Keratinocyte (primary cell): ENCODE results near the gene RPL32.

Experiments used
- EZH2 ChIP-seq: IDR thresholded peaks from one replicate; pipeline ENCODE4 v1.6.1; 2012; ENCODE audit warnings: inconsistent platforms, mild to moderate bottlenecking, low read length, moderate library complexity
- TF ChIP-seq, protein P1 (sequence below), 3 experiments: IDR thresholded peaks in 1 of 3; conservative IDR thresholded peaks in 1 of 3; optimal IDR thresholded peaks in 1 of 3; 2 replicates in 2 of 3; 3 replicates in 1 of 3; pipeline versions ENCODE3 to v1.5.1; 2011; ENCODE audit warnings: low read length in 3 of 3, mild to moderate bottlenecking in 3 of 3, moderate library complexity in 2 of 3, control low read depth in 1 of 3, inconsistent platforms in 1 of 3; ENCODE audit not compliant: insufficient read depth in 2 of 3; ENCODE audit errors: extremely low read depth in 1 of 3

DNA sequence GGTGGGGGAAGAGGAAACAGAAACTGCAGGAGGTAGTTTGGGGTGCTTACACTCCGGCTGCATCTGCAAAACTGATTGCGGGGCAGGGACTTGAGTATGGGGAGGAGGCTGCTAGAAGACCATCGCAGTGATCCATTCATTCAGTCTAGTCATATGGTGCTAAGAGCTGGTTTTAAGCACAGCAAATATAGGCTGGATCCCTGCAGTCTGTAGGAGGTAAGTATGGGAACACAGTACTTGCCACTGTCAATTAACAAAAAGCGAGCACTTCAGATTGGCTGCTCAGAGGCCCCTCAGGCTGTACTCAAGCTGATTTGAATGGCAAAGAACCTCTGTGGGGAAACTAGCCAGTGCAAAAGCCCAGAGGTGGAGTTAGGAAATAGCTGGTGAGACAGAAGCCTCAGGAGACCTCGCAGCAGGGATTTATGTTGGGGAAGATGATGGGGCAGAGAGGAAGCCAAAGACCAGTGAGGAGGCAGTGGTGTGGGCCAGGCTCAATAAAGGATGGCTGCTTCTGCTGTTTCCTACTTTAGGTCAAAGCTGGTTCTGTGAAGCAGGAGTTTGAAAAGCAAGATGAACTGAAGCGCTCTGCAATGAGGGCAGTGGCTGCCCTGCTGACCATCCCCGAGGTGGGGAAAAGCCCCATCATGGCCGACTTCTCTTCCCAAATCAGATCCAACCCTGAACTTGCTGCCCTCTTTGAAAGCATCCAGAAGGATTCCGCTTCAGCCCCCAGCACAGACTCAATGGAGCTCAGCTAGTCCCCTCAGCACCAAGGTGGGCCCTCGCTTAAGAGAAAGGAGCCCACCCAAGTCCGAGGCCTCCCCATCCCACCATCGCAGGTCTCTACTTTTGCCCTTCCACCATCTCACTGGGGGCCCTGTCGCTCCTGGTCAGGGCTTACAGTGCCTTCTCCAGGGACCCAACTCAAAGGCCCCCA, 7.9 kb downstream of the RPL32 start:
- TF ChIP-seq, protein P1, sequence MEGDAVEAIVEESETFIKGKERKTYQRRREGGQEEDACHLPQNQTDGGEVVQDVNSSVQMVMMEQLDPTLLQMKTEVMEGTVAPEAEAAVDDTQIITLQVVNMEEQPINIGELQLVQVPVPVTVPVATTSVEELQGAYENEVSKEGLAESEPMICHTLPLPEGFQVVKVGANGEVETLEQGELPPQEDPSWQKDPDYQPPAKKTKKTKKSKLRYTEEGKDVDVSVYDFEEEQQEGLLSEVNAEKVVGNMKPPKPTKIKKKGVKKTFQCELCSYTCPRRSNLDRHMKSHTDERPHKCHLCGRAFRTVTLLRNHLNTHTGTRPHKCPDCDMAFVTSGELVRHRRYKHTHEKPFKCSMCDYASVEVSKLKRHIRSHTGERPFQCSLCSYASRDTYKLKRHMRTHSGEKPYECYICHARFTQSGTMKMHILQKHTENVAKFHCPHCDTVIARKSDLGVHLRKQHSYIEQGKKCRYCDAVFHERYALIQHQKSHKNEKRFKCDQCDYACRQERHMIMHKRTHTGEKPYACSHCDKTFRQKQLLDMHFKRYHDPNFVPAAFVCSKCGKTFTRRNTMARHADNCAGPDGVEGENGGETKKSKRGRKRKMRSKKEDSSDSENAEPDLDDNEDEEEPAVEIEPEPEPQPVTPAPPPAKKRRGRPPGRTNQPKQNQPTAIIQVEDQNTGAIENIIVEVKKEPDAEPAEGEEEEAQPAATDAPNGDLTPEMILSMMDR (optimal IDR thresholded peaks at IDR 0.05 in 1 of 3, IDR thresholded peaks at IDR 0.05 in 1 of 3, conservative IDR thresholded peaks at IDR 0.05 in 1 of 3; ENCODE audit: extremely low read depth in 1 of 3, insufficient read depth in 2 of 3, low read length in 3 of 3) = no peak
- no peak for TF ChIP-seq EZH2
